Suppressor macrophage treated with lipopolysaccharide for 1 hour (primary cell): ENCODE measurements around the gene CT45A8.
"Not testable (repeated sequence)": the region's sequence is repeated elsewhere in the genome, so short reads cannot be mapped to it uniquely, and the experiment has no call there.

Experiments used
- DNase-seq, 3 donors: peaks; one replicate each; pipeline ENCODE4 v3.0.0-alpha.2; 2020 to 2022

The CT45A8 gene, protein sequence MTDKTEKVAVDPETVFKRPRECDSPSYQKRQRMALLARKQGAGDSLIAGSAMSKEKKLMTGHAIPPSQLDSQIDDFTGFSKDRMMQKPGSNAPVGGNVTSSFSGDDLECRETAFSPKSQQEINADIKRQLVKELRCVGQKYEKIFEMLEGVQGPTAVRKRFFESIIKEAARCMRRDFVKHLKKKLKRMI

DNA sequence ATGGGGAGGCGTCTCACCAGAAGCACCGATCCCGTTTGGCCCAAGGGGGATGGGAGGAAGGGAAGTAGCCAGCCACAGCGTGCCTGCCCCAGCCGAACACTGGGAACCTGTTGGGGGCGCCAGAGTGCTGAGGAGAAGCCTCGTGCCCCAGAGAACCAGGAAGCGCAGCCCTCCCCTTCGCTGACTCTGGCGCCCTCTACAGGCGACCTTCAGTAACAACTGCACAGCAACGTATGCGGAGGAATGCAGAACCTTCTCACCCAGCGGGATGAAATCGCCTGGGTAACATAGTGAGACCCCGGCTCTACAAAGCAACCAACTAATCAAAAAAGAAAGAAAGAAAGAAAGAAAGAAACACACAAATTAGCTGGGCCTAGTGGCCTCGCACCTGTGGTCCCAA, at the start of gene CT45A8:
TSS of gene CT45A8 (minus strand) at position 101 of the 400 bp plus-strand sequence. CDS start 3,755 bp downstream, outside the sequence.
- not testable (repeated sequence) for DNase-seq

DNA sequence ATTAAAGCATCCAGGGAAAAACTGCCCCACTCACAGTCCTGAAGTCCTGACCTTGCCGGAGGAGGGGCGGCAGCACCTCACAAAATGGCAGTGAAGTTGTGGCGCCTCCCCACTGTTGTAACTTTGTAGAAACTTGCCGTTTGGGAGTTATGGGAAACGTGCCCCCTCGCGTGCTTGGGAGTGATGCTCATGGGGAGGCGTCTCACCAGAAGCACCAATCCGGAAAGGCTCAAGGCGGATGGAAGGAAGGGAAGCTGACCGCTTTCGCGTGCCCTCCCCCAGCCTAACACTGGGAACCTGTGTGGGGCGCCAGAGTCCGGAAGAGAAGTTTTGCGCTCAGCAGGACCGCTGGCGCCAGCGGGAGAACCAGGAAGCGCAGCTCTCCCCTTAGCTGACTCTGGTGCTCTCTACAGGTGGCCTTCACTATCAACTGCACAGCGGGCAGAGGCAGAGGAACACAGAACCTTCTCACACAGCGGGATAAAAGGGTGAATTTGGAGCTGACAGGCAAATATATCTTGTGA, 39.0 kb upstream of the CT45A8 start, which contains the start of the genes CT45A10 and SAGE1:
TSS of gene CT45A10 (minus strand) at position 151 of the 524 bp plus-strand sequence. CDS start 8,100 bp downstream, outside the sequence.
TSS of gene SAGE1 (plus strand) at position 423 of the 524 bp plus-strand sequence. CDS start 2,527 bp downstream, outside the sequence.
- DNase-seq = no peak

DNA sequence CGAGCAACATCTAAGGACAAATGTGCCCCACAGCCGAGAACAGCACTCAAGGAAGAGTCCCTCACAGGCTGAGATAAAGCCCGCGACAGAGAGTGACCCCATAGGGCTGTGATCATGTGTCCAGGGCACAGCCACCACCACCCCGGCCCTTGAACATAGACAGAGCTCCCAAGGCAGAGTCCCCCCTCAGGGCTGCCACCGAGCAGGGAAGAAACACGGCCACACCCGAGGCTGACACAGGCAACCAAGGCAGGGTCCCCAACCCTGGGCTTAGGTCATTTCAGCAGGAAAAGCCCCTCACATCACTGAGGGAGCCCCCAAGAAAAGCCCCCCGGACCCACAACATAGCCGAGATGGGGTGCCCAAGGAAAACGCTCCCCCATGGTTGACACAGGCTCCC, 38.4 kb upstream of the CT45A8 start:
- no peak for DNase-seq

DNA sequence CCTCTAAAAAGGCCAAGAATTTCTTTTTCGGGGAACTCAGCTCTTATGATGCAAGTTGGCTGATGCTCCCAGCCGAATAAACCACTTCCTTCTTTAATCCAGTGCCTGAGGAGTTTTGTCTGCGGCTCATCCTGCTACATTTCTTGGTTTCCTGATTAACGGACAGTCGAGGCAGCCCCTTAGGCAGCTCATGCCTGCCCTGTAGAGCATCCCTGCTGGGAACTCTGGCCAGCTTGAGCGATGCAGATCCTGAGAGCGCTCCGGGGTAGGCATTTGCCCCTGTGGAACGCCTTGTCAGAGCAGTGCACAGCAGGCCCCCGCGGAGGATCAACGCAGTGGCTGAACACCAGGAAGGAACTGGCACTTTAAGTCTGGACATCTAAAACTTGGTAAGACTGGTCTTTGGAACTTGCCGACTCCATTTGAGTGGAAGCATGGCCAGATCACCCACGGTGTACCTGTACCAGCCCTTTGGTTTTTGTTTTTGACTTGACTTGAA, 35.8 kb upstream of the CT45A8 start:
- no peak for DNase-seq

DNA sequence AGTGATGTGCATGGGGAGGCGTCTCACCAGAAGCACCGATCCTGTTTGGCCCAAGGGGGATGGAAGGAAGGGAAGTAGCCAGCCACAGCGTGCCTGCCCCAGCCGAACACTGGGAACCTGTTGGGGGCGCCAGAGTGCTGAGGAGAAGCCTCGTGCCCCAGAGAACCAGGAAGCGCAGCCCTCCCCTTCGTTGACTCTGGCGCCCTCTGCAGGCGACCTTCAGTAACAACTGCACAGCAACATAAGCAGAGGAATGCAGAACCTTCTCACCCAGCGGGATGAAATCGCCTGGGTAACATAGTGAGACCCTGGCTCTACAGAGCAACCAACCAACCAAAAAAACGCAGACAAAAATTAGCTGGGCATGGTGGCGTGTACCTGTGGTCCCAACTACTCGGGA, 34.6 kb upstream of the CT45A8 start:
- DNase-seq = peak in 2 of 3 donors; percentile 21 to 22

DNA sequence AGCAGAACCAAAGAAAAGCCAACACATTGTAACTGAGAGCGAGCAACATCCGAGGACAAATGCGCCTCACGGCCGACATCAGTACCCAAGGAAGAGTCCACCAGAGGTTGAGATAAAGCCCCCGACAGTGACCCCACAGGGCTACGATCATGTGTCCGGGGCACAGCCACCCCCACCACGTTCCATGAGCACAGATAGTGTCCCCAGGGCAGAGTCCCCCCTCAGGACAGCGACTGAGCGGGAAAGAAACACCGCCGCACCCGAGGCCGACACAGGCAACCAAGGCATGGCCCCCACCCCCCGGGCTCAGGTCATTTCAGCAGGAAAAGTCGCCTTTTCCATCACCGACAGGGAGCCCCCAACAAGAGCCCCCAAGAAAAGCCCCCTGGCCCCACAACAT, 33.9 kb upstream of the CT45A8 start:
- DNase-seq = not testable (repeated sequence)

DNA sequence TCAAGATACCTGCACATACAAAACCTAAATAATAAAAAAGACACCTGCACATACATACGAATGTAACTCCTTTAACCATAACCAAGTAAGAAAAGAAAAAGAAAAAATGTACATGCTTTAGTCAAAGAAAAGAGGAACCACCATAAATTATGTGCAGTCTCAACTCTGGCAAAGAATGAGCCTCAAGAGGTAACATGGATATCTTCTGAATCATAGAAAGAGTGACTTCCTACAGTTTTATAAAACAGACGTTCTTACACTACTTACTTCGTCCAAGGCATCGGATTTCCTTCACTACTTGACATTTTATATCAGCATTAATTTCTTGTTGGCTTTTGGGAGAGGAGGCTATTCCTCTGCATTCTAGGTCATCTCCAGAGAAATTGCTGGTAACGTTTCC, 28.4 kb upstream of the CT45A8 start:
- peak in 1 of 3 donors; percentile 18 for DNase-seq

DNA sequence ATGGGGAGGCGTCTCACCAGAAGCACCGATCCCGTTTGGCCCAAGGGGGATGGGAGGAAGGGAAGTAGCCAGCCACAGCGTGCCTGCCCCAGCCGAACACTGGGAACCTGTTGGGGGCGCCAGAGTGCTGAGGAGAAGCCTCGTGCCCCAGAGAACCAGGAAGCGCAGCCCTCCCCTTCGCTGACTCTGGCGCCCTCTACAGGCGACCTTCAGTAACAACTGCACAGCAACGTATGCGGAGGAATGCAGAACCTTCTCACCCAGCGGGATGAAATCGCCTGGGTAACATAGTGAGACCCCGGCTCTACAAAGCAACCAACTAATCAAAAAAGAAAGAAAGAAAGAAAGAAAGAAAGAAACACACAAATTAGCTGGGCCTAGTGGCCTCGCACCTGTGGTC, 17.4 kb upstream of the CT45A8 start, which contains the start of gene CT45A9:
TSS of gene CT45A9 (minus strand) at position 101 of the 400 bp plus-strand sequence. CDS start 3,751 bp downstream, outside the sequence.
- not testable (repeated sequence) for DNase-seq

DNA sequence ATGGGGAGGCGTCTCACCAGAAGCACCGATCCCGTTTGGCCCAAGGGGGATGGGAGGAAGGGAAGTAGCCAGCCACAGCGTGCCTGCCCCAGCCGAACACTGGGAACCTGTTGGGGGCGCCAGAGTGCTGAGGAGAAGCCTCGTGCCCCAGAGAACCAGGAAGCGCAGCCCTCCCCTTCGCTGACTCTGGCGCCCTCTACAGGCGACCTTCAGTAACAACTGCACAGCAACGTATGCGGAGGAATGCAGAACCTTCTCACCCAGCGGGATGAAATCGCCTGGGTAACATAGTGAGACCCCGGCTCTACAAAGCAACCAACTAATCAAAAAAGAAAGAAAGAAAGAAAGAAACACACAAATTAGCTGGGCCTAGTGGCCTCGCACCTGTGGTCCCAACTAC, 17.2 kb downstream of the CT45A8 start, which contains the start of gene CT45A7:
TSS of gene CT45A7 (minus strand) at position 101 of the 400 bp plus-strand sequence. CDS start 3,747 bp downstream, outside the sequence.
- DNase-seq = not testable (repeated sequence)

DNA sequence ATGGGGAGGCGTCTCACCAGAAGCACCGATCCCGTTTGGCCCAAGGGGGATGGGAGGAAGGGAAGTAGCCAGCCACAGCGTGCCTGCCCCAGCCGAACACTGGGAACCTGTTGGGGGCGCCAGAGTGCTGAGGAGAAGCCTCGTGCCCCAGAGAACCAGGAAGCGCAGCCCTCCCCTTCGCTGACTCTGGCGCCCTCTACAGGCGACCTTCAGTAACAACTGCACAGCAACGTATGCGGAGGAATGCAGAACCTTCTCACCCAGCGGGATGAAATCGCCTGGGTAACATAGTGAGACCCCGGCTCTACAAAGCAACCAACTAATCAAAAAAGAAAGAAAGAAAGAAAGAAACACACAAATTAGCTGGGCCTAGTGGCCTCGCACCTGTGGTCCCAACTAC, 34.4 kb downstream of the CT45A8 start, which contains the start of gene CT45A2:
TSS of gene CT45A2 (minus strand) at position 101 of the 400 bp plus-strand sequence. CDS start 3,747 bp downstream, outside the sequence.
- DNase-seq = not testable (repeated sequence)

DNA sequence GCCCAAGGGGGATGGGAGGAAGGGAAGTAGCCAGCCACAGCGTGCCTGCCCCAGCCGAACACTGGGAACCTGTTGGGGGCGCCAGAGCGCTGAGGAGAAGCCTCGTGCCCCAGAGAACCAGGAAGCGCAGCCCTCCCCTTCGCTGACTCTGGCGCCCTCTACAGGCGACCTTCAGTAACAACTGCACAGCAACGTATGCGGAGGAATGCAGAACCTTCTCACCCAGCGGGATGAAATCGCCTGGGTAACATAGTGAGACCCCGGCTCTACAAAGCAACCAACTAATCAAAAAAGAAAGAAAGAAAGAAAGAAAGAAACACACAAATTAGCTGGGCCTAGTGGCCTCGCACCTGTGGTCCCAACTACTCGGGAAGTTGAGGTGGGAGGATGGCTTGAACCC, 51.7 kb downstream of the CT45A8 start, which contains the start of gene CT45A6:
TSS of gene CT45A6 (minus strand) at position 101 of the 400 bp plus-strand sequence. CDS start 3,794 bp downstream, outside the sequence.
- DNase-seq = not testable (repeated sequence)
